Tibial artery (tissue), 4 donors: ENCODE measurements around the gene HLF.

ENCODE experiments used
- DNase-seq, 2 donors: peaks; one replicate each; pipeline ENCODE4 v3.0.0-alpha.2; 2019
- H3K27ac ChIP-seq, 2 donors: fragments of 200-600 bp; sonication (generic) in 1 of 2; 1 replicate in 1 of 2; 2 replicates in 1 of 2; pipeline ENCODE4 v1.5.1; 2018 to 2019; ENCODE audit warnings: mild to moderate bottlenecking in 1 of 2
- H3K27me3 ChIP-seq, 2 donors: fragments of 200-600 bp; sonication (generic) in 1 of 2; one replicate each; pipeline versions ENCODE4 v1.5.1 to v1.6.0; 2016 to 2019
- H3K36me3 ChIP-seq, 3 donors: fragments of 200-600 bp; sonication (generic) in 2 of 3; one replicate each; pipeline ENCODE4 v1.5.1; 2016 to 2019; ENCODE audit warnings: mild to moderate bottlenecking in 2 of 3
- H3K4me1 ChIP-seq, 4 donors: fragments of 200-600 bp; sonication (generic) in 2 of 4; 1 replicate in 3 of 4; 2 replicates in 1 of 4; pipeline ENCODE4 v1.5.1; 2016 to 2019
- H3K4me3 ChIP-seq, 2 donors: fragments of 200-600 bp; sonication (generic) in 1 of 2; 1 replicate in 1 of 2; 2 replicates in 1 of 2; pipeline ENCODE4 v1.5.1; 2018 to 2019; ENCODE audit warnings: mild to moderate bottlenecking in 2 of 2
- H3K9me3 ChIP-seq, 3 donors: fragments of 200-600 bp; sonication (generic) in 1 of 3; one replicate each; pipeline ENCODE4 v1.5.1; 2016 to 2019
- CTCF ChIP-seq, 2 experiments: fragments of 200-600 bp in 1 of 2; fragments of 450-650 bp in 1 of 2; IDR thresholded peaks; one replicate each; pipeline ENCODE4 v1.5.1; 2017 to 2019; ENCODE audit warnings: antibody characterized with exemption in 2 of 2, mild to moderate bottlenecking in 1 of 2, moderate library complexity in 1 of 2
- intact Hi-C: fragments of 100-400 bp; cut with DNase I; formaldehyde crosslinking; loops from one replicate; pipeline ENCODE4 v1.15.0; 2023; ENCODE audit warnings: low total_unique reads

Gene HLF

GRCh38 chr17:55321427-55322060 lies 56.8 kb downstream of the HLF start:
- no peak for TF ChIP-seq CTCF (IDR thresholded peaks at IDR 0.05)
- Histone ChIP-seq H3K27ac (no peak overlapping the region), H3K36me3 (peaks cover 21 to 43% (median 28%) of the 10 kb centered on the region in 3 donors), H3K9me3 (no peaks in the 10 kb centered on the region), H3K4me1 (no peaks in the 10 kb centered on the region), H3K27me3 (no peaks in the 10 kb centered on the region), H3K4me3 (no peak overlapping the region)
- intact Hi-C loops = loop anchor here (10.0 kb wide), 1 partner anchor 107 kb away; no protein-coding TSS in a partner anchor
- DNase-seq = no peak

GRCh38 chr17:55322453-55322985 lies 57.8 kb downstream of the HLF start:
- no peak for DNase-seq
- H3K4me1 ChIP-seq = no peaks in the 10 kb centered on the region
- H3K27me3 ChIP-seq = no peaks in the 10 kb centered on the region
- H3K36me3 ChIP-seq = peaks cover 17 to 35% (median 21%) of the 10 kb centered on the region in 3 donors
- H3K27ac ChIP-seq = no peak overlapping the region
- no peak for TF ChIP-seq CTCF (IDR thresholded peaks at IDR 0.05)
- H3K9me3 ChIP-seq = no peaks in the 10 kb centered on the region
- no peak overlapping the region for H3K4me3 ChIP-seq
- intact Hi-C loops = loop anchor here (10.0 kb wide), 1 partner anchor 108 kb away; no protein-coding TSS in a partner anchor

GRCh38 chr17:55323518-55324295 lies 58.9 kb downstream of the HLF start:
- no peak for TF ChIP-seq CTCF (IDR thresholded peaks at IDR 0.05)
- Histone ChIP-seq H3K27me3 (no peaks in the 10 kb centered on the region), H3K27ac (no peak overlapping the region), H3K4me3 (no peak overlapping the region), H3K36me3 (peaks cover 6 to 23% (median 11%) of the 10 kb centered on the region in 3 donors), H3K4me1 (no peaks in the 10 kb centered on the region), H3K9me3 (no peaks in the 10 kb centered on the region)
- intact Hi-C loops = loop anchor here (10.0 kb wide), 1 partner anchor 109 kb away; no protein-coding TSS in a partner anchor
- no peak for DNase-seq

GRCh38 chr17:55324296-55324978 lies 59.7 kb downstream of the HLF start:
- Histone ChIP-seq H3K4me1 (no peaks in the 10 kb centered on the region), H3K9me3 (no peaks in the 10 kb centered on the region), H3K4me3 (no peak overlapping the region), H3K27me3 (no peaks in the 10 kb centered on the region), H3K27ac (no peak overlapping the region), H3K36me3 (peaks cover 6 to 18% (median 11%) of the 10 kb centered on the region in 3 donors)
- DNase-seq = no peak
- intact Hi-C loops = loop anchor here (10.0 kb wide), 1 partner anchor 110 kb away; no protein-coding TSS in a partner anchor
- TF ChIP-seq CTCF (IDR thresholded peaks at IDR 0.05) = no peak

GRCh38 chr17:55325406-55325805 lies 60.6 kb downstream of the HLF start:
- no peak for DNase-seq

More at GRCh38 chr17:55325406-55325805, 60.6 kb downstream of the HLF start:
- intact Hi-C loops = loop anchor here (10.0 kb wide), 1 partner anchor 111 kb away; no protein-coding TSS in a partner anchor
- Histone ChIP-seq H3K36me3 (peaks cover 0 to 12% (median 8%) of the 10 kb centered on the region in 3 donors), H3K9me3 (no peaks in the 10 kb centered on the region), H3K4me3 (no peak overlapping the region), H3K27me3 (no peaks in the 10 kb centered on the region), H3K4me1 (no peaks in the 10 kb centered on the region), H3K27ac (no peak overlapping the region)
- TF ChIP-seq CTCF (IDR thresholded peaks at IDR 0.05) = no peak
